GM18520 (cell line): ENCODE data around the gene BTNL3.
"Not testable (repeated sequence)": the region's sequence is repeated elsewhere in the genome, so short reads cannot be mapped to it uniquely, and the experiment has no call there.

ENCODE experiments used
- ATAC-seq: cut with Tn5 transposase; IDR thresholded peaks from one replicate; pipeline ENCODE4 v1.9.1; 2021; ENCODE audit not compliant: unreplicated experiment

Gene BTNL3, protein sequence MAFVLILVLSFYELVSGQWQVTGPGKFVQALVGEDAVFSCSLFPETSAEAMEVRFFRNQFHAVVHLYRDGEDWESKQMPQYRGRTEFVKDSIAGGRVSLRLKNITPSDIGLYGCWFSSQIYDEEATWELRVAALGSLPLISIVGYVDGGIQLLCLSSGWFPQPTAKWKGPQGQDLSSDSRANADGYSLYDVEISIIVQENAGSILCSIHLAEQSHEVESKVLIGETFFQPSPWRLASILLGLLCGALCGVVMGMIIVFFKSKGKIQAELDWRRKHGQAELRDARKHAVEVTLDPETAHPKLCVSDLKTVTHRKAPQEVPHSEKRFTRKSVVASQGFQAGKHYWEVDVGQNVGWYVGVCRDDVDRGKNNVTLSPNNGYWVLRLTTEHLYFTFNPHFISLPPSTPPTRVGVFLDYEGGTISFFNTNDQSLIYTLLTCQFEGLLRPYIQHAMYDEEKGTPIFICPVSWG

DNA sequence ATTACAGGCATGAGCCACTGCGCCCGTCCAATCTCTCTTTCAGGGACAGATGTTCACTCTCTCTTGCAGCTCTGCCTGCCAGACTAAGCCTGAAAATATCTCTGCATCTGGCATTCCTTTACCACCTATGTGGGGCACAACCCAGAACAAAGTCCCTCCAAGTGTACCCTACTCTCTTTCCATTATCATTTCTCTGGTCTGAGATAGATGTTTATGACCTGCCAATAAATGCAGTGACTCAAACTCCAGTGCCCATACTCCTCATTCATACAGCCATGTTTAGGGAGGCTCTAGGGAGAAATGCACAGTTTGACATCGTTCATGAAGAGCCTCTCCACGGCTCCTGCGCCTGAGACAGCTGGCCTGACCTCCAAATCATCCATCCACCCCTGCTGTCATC is at the start of gene BTNL3:
TSS of gene BTNL3 (plus strand) at position 255 of the 400 bp plus-strand sequence. CDS start 183 bp downstream, outside the sequence.
- ATAC-seq, result no peak

GRCh38 chr5:180950291-180950949 is 38.2 kb upstream of the BTNL3 start:
- ATAC-seq, result no peak

DNA sequence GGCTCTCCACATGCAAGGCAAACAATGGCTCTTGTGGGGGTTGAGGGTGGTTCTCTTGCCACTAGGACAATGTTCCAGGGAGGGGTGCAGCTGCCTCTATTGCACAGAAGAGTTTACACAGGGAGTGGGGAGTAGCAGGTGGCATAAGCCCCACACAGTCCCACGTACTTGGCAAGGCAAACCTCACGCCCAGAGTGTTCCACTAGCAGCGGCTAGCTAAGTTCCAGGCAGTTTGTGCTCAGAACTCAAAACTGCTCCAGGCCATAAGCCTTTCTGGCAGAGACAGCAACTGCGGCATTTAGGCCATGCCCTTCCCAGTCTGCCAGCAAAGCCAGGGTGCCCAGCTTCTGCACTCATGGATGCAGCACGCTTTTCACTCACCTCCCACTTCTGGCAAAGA is 29.0 kb upstream of the BTNL3 start:
- no peak for ATAC-seq

- no peak for ATAC-seq
These were observed 28.4 kb upstream of the BTNL3 start for GRCh38 chr5:180960209-180960608.

- no peak for ATAC-seq
These were observed 19.2 kb upstream of the BTNL3 start for GRCh38 chr5:180969406-180969805.

- ATAC-seq, result no peak
These were observed 18.3 kb upstream of the BTNL3 start for GRCh38 chr5:180970336-180970735.

GRCh38 chr5:180970875-180971274 is 17.8 kb upstream of the BTNL3 start:
- no peak for ATAC-seq

- no peak for ATAC-seq
These were observed 13.9 kb upstream of the BTNL3 start for GRCh38 chr5:180974612-180975315.

GRCh38 chr5:180975338-180975737 is 13.3 kb upstream of the BTNL3 start:
- ATAC-seq, result peak; percentile 96

DNA sequence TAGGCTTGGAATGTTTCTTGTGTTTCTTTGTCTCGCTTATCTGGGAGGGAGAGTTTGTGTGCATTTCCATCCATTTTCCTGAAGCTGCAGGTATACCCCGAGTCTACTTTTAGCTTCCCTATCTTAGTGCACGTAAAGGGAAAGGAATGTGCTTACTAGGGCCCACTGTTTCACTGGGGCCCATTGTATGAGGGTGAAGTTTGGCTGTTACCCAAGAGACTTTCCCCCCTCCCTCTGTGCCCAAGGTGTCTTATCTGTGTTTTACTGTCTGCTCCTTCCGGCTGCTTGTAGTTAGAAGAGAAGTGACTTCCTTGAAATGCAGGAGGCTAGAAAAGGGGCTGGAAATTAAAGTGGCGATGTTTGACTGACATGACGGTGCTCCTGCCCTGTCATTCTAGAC is 12.1 kb upstream of the BTNL3 start:
- no peak for ATAC-seq

DNA sequence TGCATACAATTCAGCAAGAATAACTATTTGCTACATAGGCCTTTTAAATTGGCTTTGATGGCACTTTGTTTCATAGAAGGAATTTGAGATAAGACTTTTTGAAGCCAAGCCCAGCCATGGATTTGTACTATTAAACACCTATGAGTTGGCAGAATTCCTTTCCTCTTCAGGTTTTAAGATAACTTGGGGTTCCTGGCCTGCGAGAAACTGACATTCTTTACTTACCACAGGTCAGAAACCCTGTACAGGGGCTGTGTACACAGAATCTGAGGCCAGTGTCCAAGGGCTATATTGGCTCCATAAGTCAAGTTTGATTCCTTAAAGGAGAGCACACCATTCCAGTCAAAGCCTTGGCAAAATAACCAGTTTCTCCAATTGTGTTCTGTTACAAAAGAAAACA is 10.8 kb upstream of the BTNL3 start:
- ATAC-seq, result no peak

DNA sequence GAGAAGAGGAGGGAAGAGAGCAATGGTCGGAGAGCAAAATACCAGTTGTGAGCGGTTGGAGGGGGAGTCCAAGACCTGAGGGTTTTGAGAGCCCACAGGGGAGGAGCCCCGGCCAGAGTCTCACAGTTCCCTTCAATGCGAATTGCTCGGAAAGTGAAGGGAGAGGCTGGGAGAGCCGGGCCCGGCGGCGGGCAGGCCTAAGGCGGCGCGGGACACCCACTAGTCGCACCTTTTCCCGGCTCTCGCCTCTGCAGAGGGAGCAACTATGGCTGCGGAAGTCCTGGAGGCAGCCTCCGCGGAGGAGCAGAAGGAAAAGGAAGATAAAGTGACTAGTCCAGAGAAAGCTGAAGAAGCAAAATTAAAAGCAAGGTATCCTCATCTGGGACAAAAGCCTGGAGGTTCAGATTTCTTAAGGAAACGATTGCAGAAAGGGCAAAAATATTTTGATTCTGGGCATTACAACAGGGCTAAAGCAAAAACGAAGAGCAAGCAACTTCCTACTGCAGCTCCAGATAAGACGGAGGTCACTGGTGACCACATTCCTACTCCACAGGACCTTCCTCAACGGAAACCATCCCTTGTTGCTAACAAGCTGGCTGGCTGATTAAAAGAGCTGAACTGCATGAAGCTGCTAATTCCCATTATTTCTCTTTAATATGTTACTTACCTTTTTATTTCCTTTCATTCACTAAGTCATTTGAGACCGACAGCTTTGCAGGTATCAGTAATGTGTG is 6.5 kb upstream of the BTNL3 start:
- no peak for ATAC-seq

DNA sequence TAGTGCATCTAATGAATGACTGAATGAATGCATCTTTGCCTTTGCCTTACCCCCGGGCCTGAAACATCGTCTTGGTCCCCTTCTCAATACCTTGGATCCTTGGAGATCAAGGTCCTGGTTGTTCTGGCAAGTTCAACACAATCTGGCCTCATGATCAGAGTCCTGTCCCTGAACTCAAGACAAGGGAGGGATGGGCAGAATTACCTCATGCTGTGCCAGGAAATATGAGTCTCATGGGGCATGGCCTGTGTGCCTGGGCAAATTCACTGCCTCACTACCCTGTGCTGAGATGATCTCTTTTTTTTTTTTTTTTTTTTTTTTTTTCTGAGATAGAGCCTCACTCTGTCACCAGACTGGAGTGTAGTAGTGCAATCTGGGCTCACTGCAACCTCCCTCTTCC is 630 bp upstream of the BTNL3 start:
- ATAC-seq, result no peak

DNA sequence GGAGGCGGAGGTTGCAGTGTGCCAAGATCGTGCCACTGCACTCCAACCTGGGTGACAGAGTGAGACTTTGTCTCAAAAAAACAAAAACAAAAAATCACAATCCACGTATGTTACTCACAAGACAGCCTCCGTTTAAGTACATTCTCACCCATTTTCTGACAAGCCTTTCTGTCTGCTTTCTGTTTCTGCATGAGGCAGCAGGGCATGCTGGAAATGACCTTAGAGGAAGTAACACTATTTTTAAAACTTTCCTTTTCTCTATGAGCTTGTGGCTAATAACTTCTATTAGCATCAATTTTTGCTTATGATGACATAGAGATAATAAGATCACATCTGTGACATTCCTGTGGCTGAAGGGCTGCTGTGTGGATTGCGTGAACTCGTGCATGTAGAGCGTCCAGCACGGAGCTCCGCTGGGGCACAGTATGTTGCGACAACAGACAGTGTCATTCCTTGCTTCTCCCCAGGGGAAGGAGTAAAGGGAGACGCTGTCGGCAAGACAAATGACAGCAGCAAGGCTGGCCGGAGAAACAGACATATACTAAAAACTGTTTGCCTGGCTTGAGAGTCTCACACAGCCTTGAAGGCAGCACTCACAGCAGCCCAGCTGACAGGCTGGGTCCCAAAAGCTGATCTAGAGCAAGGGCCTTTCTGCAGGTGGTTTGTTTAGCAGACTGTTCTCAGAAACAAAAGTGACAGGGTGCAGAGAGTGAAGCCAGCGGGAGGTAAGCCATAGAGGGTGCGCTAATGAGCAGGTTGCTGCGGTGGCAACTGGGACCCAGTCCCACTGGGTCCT is 1.6 kb downstream of the BTNL3 start:
- ATAC-seq, result no peak

DNA sequence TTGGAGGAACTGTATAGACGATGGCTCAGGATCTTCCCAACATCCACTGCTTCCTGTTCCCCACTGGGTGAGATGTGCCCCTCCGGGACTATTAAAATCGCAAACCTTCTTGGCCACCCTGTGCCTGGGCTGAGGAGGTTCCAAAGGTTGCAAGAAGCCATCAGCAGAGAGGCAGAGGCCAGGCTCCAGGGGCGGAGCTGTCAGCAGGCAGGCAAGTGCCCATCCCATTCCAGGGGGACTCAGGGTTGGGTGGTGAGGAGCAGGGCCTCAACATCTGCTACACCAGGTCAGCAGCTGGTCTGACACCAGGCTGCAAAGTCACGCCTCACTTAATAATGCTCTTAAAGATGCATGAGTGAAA is 2.2 kb downstream of the BTNL3 start:
- no peak for ATAC-seq

DNA sequence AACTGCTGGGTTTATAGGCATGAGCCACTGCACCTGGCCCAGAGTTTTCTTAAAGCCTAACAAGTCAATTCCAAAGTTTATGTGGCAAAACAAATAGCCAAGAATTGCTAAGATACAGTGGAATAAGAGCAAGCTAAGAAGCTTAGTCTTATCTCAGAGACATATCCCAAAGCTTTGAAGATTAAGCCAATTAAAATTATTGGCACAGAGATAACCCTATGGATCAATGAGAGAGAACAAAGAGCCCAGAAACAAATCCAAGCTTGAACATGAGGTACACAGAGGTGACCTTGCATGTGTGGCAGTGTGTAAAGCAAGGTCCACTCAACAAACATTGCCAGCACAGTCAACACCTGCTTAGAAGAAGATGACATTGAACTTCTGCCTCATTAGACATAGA is 13.3 kb downstream of the BTNL3 start:
- no peak for ATAC-seq

GRCh38 chr5:181005791-181006190 is 17.1 kb downstream of the BTNL3 start:
- ATAC-seq, result no peak

- no peak for ATAC-seq
These were observed 19.5 kb downstream of the BTNL3 start for GRCh38 chr5:181008136-181008535.

- not testable (repeated sequence) for ATAC-seq
These were observed 21.4 kb downstream of the BTNL3 start for GRCh38 chr5:181010018-181010417.

DNA sequence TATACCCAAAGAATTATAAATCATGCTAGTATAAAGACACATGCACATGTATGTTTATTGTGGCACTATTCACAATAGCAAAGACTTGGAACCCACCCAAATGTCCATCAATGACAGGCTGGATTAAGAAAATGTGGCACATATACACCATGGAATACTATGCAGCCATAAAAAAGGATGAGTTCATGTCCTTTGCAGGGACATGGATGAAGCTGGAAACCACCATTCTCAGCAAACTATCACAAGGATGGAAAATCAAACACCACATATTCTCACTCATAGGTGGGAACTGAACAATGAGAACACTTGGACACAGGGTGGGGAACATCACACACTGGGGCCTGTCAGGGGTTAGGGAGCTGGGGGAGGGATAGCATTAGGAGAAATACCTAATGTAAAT is 26.0 kb downstream of the BTNL3 start:
- ATAC-seq, result not testable (repeated sequence)
